ENCODE measurements around the gene FRMD3. TPM values are rescaled to one million over a fixed set of nuclear protein-coding genes. Genes with fewer than 3 reads are reported as not detected.

FRMD3 gene
- total RNA-seq, 1 experiment from 2014 or later: 1.4 TPM

DNA sequence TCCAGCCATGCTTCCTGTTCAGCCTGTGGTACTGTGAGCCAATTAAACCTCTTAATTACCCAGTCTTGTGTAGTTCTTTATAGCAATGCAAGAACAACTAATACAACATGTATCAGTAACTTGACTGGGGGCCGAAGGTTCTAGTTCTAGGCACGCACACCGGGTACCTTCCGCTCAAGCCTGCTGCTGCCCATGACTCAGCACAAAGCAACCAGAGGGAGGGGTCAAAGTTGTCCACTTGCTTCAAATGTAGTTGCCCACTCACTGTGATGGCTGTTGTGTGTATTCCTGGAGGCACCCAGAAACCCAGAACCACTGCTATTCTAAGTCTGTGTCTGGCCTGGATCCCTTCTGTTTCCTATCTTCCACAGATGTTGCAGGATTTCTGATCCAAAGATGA lies 222.6 kb downstream of the FRMD3 start (continued):
- TF ChIP-seq, protein P1, sequence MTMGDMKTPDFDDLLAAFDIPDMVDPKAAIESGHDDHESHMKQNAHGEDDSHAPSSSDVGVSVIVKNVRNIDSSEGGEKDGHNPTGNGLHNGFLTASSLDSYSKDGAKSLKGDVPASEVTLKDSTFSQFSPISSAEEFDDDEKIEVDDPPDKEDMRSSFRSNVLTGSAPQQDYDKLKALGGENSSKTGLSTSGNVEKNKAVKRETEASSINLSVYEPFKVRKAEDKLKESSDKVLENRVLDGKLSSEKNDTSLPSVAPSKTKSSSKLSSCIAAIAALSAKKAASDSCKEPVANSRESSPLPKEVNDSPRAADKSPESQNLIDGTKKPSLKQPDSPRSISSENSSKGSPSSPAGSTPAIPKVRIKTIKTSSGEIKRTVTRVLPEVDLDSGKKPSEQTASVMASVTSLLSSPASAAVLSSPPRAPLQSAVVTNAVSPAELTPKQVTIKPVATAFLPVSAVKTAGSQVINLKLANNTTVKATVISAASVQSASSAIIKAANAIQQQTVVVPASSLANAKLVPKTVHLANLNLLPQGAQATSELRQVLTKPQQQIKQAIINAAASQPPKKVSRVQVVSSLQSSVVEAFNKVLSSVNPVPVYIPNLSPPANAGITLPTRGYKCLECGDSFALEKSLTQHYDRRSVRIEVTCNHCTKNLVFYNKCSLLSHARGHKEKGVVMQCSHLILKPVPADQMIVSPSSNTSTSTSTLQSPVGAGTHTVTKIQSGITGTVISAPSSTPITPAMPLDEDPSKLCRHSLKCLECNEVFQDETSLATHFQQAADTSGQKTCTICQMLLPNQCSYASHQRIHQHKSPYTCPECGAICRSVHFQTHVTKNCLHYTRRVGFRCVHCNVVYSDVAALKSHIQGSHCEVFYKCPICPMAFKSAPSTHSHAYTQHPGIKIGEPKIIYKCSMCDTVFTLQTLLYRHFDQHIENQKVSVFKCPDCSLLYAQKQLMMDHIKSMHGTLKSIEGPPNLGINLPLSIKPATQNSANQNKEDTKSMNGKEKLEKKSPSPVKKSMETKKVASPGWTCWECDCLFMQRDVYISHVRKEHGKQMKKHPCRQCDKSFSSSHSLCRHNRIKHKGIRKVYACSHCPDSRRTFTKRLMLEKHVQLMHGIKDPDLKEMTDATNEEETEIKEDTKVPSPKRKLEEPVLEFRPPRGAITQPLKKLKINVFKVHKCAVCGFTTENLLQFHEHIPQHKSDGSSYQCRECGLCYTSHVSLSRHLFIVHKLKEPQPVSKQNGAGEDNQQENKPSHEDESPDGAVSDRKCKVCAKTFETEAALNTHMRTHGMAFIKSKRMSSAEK (CRISPR knock-in tag; IDR thresholded peaks at IDR 0.05; ENCODE audit: borderline replicate concordance): no peak
- TF ChIP-seq, protein P2, sequence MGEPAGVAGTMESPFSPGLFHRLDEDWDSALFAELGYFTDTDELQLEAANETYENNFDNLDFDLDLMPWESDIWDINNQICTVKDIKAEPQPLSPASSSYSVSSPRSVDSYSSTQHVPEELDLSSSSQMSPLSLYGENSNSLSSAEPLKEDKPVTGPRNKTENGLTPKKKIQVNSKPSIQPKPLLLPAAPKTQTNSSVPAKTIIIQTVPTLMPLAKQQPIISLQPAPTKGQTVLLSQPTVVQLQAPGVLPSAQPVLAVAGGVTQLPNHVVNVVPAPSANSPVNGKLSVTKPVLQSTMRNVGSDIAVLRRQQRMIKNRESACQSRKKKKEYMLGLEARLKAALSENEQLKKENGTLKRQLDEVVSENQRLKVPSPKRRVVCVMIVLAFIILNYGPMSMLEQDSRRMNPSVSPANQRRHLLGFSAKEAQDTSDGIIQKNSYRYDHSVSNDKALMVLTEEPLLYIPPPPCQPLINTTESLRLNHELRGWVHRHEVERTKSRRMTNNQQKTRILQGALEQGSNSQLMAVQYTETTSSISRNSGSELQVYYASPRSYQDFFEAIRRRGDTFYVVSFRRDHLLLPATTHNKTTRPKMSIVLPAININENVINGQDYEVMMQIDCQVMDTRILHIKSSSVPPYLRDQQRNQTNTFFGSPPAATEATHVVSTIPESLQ (CRISPR knock-in tag; IDR thresholded peaks at IDR 0.05): no peak
- TF ChIP-seq ZNF232 (CRISPR knock-in tag; IDR thresholded peaks at IDR 0.05) (no peak), NFE2L1 (CRISPR knock-in tag; IDR thresholded peaks at IDR 0.05) (no peak), NFYB (CRISPR knock-in tag; conservative IDR thresholded peaks at IDR 0.05; ENCODE audit: low read depth) (no peak), MXD4 (CRISPR knock-in tag; IDR thresholded peaks at IDR 0.05; ENCODE audit: borderline replicate concordance) (no peak), MYBL2 (CRISPR knock-in tag; IDR thresholded peaks at IDR 0.05) (no peak), GRHL2 (CRISPR knock-in tag; IDR thresholded peaks at IDR 0.05; ENCODE audit: insufficient replicate concordance, severe bottlenecking) (no peak), GTF2I (CRISPR knock-in tag; conservative IDR thresholded peaks at IDR 0.05) (no peak)
- TF ChIP-seq, protein P3, sequence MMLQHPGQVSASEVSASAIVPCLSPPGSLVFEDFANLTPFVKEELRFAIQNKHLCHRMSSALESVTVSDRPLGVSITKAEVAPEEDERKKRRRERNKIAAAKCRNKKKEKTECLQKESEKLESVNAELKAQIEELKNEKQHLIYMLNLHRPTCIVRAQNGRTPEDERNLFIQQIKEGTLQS (CRISPR knock-in tag; conservative IDR thresholded peaks at IDR 0.05): no peak
- TF ChIP-seq, protein P4, sequence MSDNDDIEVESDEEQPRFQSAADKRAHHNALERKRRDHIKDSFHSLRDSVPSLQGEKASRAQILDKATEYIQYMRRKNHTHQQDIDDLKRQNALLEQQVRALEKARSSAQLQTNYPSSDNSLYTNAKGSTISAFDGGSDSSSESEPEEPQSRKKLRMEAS (CRISPR knock-in tag; IDR thresholded peaks at IDR 0.05): no peak
- TF ChIP-seq, protein P5, sequence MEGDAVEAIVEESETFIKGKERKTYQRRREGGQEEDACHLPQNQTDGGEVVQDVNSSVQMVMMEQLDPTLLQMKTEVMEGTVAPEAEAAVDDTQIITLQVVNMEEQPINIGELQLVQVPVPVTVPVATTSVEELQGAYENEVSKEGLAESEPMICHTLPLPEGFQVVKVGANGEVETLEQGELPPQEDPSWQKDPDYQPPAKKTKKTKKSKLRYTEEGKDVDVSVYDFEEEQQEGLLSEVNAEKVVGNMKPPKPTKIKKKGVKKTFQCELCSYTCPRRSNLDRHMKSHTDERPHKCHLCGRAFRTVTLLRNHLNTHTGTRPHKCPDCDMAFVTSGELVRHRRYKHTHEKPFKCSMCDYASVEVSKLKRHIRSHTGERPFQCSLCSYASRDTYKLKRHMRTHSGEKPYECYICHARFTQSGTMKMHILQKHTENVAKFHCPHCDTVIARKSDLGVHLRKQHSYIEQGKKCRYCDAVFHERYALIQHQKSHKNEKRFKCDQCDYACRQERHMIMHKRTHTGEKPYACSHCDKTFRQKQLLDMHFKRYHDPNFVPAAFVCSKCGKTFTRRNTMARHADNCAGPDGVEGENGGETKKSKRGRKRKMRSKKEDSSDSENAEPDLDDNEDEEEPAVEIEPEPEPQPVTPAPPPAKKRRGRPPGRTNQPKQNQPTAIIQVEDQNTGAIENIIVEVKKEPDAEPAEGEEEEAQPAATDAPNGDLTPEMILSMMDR (IDR thresholded peaks at IDR 0.05): no peak
- TF ChIP-seq, protein P6, sequence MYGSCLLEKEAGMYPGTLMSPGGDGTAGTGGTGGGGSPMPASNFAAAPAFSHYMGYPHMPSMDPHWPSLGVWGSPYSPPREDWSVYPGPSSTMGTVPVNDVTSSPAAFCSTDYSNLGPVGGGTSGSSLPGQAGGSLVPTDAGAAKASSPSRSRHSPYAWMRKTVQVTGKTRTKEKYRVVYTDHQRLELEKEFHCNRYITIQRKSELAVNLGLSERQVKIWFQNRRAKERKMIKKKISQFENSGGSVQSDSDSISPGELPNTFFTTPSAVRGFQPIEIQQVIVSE (CRISPR knock-in tag; IDR thresholded peaks at IDR 0.05; ENCODE audit: borderline replicate concordance): no peak

DNA sequence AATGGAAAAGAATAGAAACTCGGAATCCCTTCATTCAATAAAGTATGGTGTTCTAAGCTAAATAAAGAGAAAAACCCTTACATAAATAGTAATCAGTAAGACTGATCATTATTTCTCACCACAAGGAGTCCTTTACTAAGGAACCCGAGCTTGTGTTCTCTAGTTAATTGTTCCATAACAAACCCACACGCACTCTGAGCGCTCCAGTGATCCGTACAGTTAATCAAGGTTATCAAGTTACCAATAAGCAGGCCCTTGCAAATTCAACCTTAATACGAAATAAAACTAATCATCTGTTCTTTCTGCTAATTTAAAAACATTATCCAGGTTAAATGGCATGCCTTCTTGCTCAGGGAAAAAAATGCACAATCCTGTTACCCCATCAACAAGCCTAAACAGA lies 224.4 kb downstream of the FRMD3 start:
- Mint-ChIP-seq H3K9me3 (peaks cover 2% of the 10 kb centered on the region), H3K27me3 (ENCODE audit: low read depth) (no peaks in the 10 kb centered on the region), H3K4me1 (peaks cover 3% of the 10 kb centered on the region), H3K27ac (no peak overlapping the region), H3K4me3 (no peak overlapping the region), H3K36me3 (no peaks in the 10 kb centered on the region)
- no peak for DNase-seq (ENCODE audit: low spot score)
- CTCF ChIA-PET: interaction anchor here (1.0 kb wide), 1 partner anchor 94 kb away, joined by 3 read pairs; no protein-coding TSS in a partner anchor
- ATAC-seq: no peak
- POLR2A ChIA-PET: no interaction called here
- no peak for TF ChIP-seq NFYB (CRISPR knock-in tag; conservative IDR thresholded peaks at IDR 0.05; ENCODE audit: low read depth)
- TF ChIP-seq, protein P7, sequence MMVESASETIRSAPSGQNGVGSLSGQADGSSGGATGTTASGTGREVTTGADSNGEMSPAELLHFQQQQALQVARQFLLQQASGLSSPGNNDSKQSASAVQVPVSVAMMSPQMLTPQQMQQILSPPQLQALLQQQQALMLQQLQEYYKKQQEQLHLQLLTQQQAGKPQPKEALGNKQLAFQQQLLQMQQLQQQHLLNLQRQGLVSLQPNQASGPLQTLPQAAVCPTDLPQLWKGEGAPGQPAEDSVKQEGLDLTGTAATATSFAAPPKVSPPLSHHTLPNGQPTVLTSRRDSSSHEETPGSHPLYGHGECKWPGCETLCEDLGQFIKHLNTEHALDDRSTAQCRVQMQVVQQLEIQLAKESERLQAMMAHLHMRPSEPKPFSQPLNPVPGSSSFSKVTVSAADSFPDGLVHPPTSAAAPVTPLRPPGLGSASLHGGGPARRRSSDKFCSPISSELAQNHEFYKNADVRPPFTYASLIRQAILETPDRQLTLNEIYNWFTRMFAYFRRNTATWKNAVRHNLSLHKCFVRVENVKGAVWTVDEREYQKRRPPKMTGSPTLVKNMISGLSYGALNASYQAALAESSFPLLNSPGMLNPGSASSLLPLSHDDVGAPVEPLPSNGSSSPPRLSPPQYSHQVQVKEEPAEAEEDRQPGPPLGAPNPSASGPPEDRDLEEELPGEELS (CRISPR knock-in tag; IDR thresholded peaks at IDR 0.05): no peak
- TF ChIP-seq SMAD3 (CRISPR knock-in tag; IDR thresholded peaks at IDR 0.05; ENCODE audit: borderline replicate concordance): no peak
- TF ChIP-seq GTF2I (CRISPR knock-in tag; conservative IDR thresholded peaks at IDR 0.05): no peak
- TF ChIP-seq NR2C2 (CRISPR knock-in tag; IDR thresholded peaks at IDR 0.05): no peak
- TF ChIP-seq ZBTB21 (CRISPR knock-in tag; IDR thresholded peaks at IDR 0.05; ENCODE audit: borderline replicate concordance): no peak
- TF ChIP-seq, protein P8, sequence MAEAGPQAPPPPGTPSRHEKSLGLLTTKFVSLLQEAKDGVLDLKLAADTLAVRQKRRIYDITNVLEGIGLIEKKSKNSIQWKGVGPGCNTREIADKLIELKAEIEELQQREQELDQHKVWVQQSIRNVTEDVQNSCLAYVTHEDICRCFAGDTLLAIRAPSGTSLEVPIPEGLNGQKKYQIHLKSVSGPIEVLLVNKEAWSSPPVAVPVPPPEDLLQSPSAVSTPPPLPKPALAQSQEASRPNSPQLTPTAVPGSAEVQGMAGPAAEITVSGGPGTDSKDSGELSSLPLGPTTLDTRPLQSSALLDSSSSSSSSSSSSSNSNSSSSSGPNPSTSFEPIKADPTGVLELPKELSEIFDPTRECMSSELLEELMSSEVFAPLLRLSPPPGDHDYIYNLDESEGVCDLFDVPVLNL (CRISPR knock-in tag; IDR thresholded peaks at IDR 0.05; ENCODE audit: borderline replicate concordance, low read depth): no peak
- TF ChIP-seq, protein P9, sequence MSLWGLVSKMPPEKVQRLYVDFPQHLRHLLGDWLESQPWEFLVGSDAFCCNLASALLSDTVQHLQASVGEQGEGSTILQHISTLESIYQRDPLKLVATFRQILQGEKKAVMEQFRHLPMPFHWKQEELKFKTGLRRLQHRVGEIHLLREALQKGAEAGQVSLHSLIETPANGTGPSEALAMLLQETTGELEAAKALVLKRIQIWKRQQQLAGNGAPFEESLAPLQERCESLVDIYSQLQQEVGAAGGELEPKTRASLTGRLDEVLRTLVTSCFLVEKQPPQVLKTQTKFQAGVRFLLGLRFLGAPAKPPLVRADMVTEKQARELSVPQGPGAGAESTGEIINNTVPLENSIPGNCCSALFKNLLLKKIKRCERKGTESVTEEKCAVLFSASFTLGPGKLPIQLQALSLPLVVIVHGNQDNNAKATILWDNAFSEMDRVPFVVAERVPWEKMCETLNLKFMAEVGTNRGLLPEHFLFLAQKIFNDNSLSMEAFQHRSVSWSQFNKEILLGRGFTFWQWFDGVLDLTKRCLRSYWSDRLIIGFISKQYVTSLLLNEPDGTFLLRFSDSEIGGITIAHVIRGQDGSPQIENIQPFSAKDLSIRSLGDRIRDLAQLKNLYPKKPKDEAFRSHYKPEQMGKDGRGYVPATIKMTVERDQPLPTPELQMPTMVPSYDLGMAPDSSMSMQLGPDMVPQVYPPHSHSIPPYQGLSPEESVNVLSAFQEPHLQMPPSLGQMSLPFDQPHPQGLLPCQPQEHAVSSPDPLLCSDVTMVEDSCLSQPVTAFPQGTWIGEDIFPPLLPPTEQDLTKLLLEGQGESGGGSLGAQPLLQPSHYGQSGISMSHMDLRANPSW (CRISPR knock-in tag; conservative IDR thresholded peaks at IDR 0.05; ENCODE audit: low read depth): no peak
- TF ChIP-seq NR1H2 (CRISPR knock-in tag; IDR thresholded peaks at IDR 0.05): no peak

All from WTC11 (cell line).